KMS-11 (cell line): Measurements from ENCODE around the gene MATK.

Experiments
- H2AFZ ChIP-seq: fragments of 200-600 bp; sonication (generic); 2 replicates; pipeline ENCODE4 v1.6.1; 2016; ENCODE audit warnings: antibody characterized with exemption, mixed run types, low read depth
- H3K27ac ChIP-seq: fragments of 200-600 bp; sonication (generic); 2 replicates; pipeline ENCODE4 v1.6.1; 2016; ENCODE audit warnings: mild to moderate bottlenecking, mixed run types
- H3K27me3 ChIP-seq: fragments of 200-600 bp; sonication (generic); 2 replicates; pipeline ENCODE4 v1.6.1; 2017; ENCODE audit warnings: mild to moderate bottlenecking, low read depth, mixed run types, moderate library complexity; ENCODE audit not compliant: insufficient read depth
- H3K36me3 ChIP-seq: fragments of 200-600 bp; sonication (generic); 2 replicates; pipeline ENCODE4 v1.6.1; 2017; ENCODE audit warnings: mild to moderate bottlenecking, mixed run types; ENCODE audit not compliant: insufficient read depth
- H3K4me1 ChIP-seq: fragments of 200-600 bp; sonication (generic); 2 replicates; pipeline ENCODE4 v1.6.1; 2016; ENCODE audit warnings: mild to moderate bottlenecking, low read depth, mixed run types; ENCODE audit not compliant: poor library complexity, severe bottlenecking
- H3K4me2 ChIP-seq: fragments of 200-600 bp; sonication (generic); 2 replicates; pipeline ENCODE4 v1.7.0; 2016; ENCODE audit warnings: mild to moderate bottlenecking, mixed run types
- H3K4me3 ChIP-seq: fragments of 200-600 bp; sonication (generic); IDR thresholded peaks from 2 replicates; pipeline ENCODE4 v1.6.1; 2017; ENCODE audit warnings: low read depth, low read length, mixed read lengths; ENCODE audit not compliant: insufficient read depth
- H3K79me2 ChIP-seq: fragments of 200-600 bp; sonication (generic); 2 replicates; pipeline ENCODE4 v1.6.1; 2016; ENCODE audit warnings: low read depth, mixed run types; ENCODE audit not compliant: insufficient read depth
- H3K9ac ChIP-seq: fragments of 200-600 bp; sonication (generic); 2 replicates; pipeline ENCODE4 v1.6.1; 2016; ENCODE audit warnings: mild to moderate bottlenecking, mixed run types
- H4K20me1 ChIP-seq: fragments of 200-600 bp; sonication (generic); 2 replicates; pipeline ENCODE4 v1.6.1; 2016; ENCODE audit warnings: mild to moderate bottlenecking, mixed run types; ENCODE audit not compliant: insufficient read depth
- TF ChIP-seq, protein P1 (sequence below): fragments of 200-600 bp; sonication (generic); conservative IDR thresholded peaks from 2 replicates; pipeline ENCODE4 v1.6.1; 2017; ENCODE audit warnings: low read depth, mild to moderate bottlenecking, antibody characterized with exemption, low read length, moderate library complexity, mixed read lengths

Gene MATK

DNA sequence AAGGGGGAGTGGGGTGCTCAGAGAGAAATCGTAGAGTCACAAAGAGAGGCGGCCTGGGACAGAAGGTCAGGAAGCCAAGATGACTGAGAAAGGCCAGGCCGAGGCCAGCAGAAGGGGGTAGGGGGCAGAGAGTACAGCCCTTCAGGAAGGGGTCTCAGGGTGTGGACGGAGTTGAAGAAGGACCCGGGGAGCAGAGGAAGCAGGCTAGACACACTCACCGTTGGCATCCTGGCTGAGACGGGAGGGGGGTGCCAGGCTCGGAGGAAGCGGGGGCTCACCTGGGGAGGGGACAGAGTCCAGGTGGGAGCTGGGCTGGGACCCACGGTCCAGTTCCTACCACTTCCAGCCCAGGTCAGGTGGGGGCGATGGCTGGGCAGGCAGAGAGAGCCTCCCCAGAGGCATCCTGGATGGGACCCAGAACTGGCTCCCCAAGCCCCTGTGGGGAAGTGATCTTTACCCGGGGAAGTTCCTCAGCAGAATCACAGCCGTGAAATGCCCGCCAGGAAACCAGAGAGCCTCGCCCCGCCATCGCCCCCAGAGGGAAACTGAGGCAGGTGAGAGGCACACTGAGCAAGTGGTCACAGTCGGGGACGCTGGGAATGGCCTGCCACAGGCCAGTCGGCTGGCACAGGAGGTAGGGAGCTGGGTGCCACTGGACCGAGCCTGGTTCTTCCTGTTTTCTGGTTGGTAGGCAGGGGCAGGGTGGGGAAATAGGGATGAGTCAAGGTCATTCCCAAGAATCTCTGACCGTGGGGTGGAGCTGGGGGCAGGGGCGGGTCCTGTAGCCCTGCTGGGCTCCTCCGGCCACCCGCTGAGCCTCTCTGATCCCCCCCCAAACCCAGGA is 1.4 kb downstream of the MATK start:
- Histone ChIP-seq H3K4me3 (no peak overlapping the region), H3K4me2 (no peak overlapping the region), H3K27me3 (peaks cover 55% of the 10 kb centered on the region), H2AFZ (no peak overlapping the region), H3K27ac (no peak overlapping the region), H3K79me2 (no peaks in the 10 kb centered on the region), H3K36me3 (no peaks in the 10 kb centered on the region), H3K4me1 (no peaks in the 10 kb centered on the region), H3K9ac (no peak overlapping the region), H4K20me1 (no peaks in the 10 kb centered on the region)
- TF ChIP-seq, protein P1, sequence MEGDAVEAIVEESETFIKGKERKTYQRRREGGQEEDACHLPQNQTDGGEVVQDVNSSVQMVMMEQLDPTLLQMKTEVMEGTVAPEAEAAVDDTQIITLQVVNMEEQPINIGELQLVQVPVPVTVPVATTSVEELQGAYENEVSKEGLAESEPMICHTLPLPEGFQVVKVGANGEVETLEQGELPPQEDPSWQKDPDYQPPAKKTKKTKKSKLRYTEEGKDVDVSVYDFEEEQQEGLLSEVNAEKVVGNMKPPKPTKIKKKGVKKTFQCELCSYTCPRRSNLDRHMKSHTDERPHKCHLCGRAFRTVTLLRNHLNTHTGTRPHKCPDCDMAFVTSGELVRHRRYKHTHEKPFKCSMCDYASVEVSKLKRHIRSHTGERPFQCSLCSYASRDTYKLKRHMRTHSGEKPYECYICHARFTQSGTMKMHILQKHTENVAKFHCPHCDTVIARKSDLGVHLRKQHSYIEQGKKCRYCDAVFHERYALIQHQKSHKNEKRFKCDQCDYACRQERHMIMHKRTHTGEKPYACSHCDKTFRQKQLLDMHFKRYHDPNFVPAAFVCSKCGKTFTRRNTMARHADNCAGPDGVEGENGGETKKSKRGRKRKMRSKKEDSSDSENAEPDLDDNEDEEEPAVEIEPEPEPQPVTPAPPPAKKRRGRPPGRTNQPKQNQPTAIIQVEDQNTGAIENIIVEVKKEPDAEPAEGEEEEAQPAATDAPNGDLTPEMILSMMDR, result no peak

DNA sequence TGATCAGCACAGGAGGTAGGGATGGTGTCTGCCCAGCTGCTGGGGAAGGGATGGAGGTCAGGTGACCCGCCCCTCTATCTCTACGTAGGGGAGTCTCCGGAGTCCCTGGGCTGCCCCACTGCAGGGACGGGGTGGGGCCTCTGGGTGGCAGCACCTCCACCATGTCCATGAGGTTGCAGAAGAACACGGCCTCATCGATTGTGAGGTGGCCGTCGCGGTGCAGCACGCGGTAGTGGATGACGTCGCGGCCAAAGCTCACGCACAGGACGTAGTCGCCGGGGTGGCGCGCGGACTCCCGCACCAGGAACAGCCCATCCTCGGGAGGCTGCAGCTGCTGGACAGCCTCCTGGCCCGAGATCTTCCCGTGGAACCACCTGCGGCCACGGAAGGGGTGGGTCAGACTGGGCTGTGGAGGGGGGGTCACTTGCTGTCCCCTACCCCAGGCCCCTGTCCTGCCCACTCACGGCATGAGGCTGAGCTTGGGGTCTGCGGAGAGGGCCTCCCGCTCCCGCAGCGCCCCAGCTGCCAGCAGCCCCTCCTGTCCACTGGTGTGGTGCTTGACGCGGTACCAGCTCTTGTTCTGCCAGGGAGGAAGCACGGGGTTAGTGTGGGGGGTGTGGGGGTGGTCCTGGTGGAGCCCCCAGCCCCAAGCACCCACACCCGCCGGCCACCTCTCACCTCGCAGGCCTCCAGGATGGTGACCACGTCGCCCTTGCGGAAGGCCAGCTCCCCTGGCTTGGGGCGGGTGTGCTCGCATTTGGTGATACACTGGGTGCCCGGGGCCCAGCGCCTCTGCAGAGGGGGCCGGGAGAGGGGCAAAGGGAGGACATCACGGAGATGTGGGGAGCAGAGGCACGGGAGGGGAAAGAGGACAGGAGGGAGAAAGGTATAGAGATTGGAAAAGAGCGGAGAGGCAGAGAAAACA is 2.3 kb downstream of the MATK start:
- no peak overlapping the region for H3K9ac ChIP-seq
- H4K20me1 ChIP-seq, result no peaks in the 10 kb centered on the region
- TF ChIP-seq, protein P1, result no peak
- no peak overlapping the region for H2AFZ ChIP-seq
- no peaks in the 10 kb centered on the region for H3K4me1 ChIP-seq
- H3K79me2 ChIP-seq, result no peaks in the 10 kb centered on the region
- no peak overlapping the region for H3K4me3 ChIP-seq
- H3K27ac ChIP-seq, result no peak overlapping the region
- H3K27me3 ChIP-seq, result peaks cover 49% of the 10 kb centered on the region
- no peak overlapping the region for H3K4me2 ChIP-seq
- H3K36me3 ChIP-seq, result no peaks in the 10 kb centered on the region

DNA sequence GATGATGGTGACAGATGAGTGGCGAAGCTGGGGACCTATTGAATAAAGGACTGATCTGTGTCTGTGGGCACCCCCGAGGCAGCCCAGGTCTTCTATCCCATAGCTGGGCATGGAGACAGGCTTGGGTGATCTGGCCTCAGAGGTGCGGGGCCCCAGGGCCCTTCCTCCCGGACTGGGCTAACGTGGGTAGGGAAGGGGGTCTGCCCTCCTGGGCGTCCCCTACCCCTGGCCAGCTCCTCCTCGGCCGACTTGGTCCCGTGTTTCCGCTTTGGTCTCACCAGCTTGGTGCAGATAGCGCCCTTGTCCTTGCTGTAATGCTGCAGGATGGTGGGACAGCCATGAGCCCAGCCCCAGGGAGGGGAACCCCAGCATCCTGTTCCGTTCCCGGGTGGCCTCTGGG is 3.3 kb downstream of the MATK start:
- no peak overlapping the region for H3K4me3 ChIP-seq
- H3K9ac ChIP-seq, result no peak overlapping the region
- H3K36me3 ChIP-seq, result no peaks in the 10 kb centered on the region
- H3K27me3 ChIP-seq, result peaks cover 47% of the 10 kb centered on the region
- H4K20me1 ChIP-seq, result no peaks in the 10 kb centered on the region
- H3K4me2 ChIP-seq, result no peak overlapping the region
- H3K27ac ChIP-seq, result no peak overlapping the region
- no peaks in the 10 kb centered on the region for H3K4me1 ChIP-seq
- TF ChIP-seq, protein P1, result no peak
- no peaks in the 10 kb centered on the region for H3K79me2 ChIP-seq
- H2AFZ ChIP-seq, result no peak overlapping the region

DNA sequence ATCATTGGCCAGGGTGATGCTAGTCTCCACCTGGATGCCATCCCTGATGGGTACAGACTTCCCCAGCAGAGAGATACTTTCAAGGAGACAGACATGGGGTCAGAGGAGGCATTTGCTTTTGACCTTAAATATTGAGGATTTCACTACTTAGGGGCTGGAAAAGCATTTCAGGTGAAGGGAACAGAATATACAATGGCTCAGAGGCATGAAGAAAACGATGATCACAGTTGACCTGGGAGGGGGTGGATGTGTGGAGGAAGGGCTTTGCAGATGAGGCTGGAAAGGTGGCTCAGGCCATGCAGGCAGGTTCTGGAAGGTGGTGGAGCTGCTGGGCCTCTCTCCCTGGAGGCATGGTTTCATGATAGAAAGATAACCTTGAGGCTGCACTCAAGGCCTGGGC is 3.9 kb downstream of the MATK start:
- H3K27ac ChIP-seq, result no peak overlapping the region
- H3K4me3 ChIP-seq, result no peak overlapping the region
- no peak overlapping the region for H3K9ac ChIP-seq

More for the DNA sequence above, 3.9 kb downstream of the MATK start:
- H3K79me2 ChIP-seq, result no peaks in the 10 kb centered on the region
- no peak overlapping the region for H3K4me2 ChIP-seq
- peaks cover 43% of the 10 kb centered on the region for H3K27me3 ChIP-seq
- no peak overlapping the region for H2AFZ ChIP-seq
- no peaks in the 10 kb centered on the region for H3K36me3 ChIP-seq
- H3K4me1 ChIP-seq, result no peaks in the 10 kb centered on the region
- H4K20me1 ChIP-seq, result no peaks in the 10 kb centered on the region
- TF ChIP-seq, protein P1, result no peak
